HG03097 (cell line): ENCODE data around the gene LMF1.

Experiments used
- ATAC-seq: cut with Tn5 transposase; IDR thresholded peaks from one replicate; pipeline ENCODE4 v1.9.1; 2021; ENCODE audit not compliant: unreplicated experiment, low FRiP score

Gene LMF1

DNA sequence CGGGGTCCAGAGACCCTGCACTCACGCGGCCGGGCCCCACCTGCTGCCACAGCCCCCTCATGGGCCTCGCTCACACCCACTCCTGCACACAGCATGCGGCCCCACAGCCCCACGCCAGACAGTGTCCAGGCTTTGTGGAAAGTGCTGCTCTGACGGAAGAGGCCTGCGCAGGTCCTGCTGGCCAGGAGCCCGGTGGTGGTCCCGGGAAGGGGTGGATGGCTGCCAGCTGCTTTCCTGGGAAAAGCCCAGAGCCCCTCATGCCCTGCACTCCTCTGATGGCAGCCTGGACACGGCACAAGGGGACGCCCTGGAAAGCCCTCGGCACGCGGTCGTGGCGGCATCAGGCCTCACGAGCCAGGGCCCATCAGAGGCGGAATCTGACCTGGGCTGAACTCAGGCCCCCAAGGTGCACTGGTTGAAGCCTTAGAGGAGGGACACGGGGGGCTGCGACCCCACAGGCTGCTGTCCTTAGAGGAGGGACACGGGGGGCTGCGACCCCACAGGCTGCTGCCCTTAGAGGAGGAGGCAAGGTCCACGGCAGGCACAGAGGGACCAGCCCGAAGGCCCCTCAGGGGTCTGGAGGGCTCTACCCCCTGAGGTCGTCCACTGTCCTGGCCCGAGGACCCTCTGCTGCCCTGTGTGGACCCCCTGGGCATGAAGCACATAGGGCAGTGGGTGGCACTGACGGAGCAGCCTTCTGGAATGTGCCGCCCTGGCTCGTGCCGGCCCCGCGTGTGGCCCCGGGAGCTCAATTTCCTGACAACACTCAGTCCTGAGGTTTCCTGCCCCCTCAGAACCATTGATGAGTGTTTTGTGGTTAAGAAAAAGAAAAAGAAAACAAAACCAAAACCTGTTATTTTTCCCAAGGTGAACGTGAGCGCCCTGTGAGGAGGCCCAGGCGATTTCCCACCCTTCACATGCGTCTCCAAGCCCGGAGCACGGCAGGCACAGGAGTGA, 32.9 kb upstream of the LMF1 start:
- ATAC-seq: no peak

DNA sequence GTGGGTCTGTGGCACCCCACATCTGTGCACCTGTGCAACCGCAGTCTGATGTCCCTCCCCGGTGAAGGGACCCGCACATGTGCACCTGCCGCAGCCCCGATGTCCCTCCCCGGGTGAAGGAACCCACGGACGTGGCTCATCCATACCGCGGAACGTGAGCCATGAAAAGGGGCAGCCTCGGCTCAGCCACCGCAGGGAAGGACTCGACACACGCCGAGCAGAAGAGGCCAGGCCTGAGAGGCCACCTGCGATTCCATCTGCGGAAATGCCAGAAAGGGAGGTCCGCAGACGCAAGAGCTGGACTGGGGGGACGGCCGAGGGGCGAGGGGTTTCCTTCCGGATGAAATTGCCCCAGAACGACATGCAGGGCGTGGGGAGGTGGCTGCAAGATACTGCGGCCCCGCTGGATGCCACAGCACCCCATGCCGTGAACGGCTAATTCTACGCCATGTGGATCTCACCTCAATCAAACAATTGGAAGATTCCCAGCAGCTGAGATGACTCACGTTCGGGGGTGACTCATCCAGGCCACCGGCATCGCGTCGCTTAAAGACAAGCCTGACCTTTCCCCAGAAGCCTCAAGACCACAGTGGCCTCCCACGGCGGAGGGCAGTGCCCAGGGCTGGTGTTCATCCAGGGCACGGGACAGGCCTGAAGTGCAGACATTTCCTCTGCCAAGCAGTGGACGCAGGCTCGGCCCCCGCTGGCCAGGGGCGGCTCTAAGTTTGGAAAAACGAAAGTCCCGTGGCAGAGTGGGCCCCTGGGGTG, 31.8 kb upstream of the LMF1 start:
- no peak for ATAC-seq

DNA sequence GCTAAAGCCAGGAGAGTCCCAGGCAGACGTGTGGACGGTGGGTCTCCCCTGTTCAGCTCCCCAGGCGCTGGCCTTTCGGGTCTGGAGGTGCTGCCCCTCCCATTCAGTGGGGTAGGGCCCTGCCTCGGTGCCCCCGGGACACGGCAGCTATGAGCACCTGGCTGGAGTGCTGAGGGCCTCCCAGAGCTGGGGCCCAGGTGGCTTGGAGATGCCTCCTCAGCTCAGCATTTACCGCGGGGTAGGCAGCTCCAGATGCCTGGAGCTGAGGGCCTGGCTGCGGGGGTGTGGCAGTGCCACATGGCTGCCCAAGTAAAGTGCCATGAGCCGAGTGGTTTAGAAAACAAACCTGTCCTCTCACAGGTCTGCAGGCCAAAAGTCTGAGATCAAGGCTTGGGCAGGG, 30.3 kb upstream of the LMF1 start:
- ATAC-seq: no peak

DNA sequence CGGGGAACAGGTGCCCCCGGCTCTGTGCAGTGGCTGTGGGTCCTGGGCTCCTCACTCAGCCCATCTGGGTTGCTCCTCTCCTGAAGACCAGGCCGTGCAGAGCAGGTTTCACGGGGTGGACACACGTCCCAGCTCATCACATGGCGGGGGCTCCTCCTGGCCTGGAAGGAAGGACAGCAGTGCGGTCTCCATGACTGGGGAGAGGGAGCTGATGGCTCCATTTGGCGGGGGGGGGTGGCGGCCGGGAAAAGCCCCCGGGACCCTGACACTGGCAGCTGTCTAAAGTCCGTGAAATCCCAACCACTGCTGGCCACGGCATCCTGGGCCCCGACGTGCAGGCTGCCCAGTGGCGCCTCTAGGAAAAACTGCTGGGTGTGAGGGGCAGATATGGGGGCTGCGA, 29.8 kb upstream of the LMF1 start:
- ATAC-seq: no peak

DNA sequence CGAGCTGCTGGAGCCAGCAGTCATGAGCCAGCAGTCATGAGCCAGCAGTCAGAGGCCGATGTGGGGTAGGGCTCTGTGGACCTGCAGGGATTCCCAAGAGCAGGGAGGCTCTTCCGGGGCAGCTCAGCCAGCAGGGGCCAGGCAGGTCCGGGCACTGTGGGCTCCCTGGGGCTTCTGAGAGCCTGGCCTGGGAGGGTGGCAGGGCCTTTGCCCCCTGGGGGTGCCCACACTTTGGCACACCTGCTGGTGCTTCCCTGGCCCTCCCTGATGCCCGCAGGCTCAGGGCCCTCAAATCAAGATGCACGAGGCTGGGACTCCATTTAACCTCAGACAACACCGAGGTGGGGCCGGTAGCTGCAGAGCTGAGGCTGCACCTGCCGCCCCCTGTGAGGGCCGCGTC, 28.9 kb upstream of the LMF1 start:
- no peak for ATAC-seq

DNA sequence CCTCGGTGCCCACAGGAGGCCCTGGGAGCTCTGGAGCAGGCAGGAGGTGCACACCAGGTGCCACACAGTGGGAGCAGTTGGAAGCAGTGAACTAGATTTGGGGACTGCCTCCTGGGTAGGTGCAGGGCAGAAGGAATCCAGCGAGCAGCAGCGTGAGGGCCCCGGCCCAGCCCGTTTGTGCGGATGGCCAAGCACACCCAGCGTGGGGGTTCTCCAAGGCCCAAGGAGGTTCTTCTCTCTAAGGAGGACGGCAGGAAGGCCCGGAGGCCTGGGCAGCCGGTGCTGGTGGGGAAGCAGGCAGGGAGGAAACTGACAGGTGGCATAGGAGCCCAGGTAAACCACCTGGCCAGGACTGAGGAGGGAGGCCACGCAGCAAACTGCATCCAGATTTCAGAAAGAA, 27.8 kb upstream of the LMF1 start:
- ATAC-seq: no peak

DNA sequence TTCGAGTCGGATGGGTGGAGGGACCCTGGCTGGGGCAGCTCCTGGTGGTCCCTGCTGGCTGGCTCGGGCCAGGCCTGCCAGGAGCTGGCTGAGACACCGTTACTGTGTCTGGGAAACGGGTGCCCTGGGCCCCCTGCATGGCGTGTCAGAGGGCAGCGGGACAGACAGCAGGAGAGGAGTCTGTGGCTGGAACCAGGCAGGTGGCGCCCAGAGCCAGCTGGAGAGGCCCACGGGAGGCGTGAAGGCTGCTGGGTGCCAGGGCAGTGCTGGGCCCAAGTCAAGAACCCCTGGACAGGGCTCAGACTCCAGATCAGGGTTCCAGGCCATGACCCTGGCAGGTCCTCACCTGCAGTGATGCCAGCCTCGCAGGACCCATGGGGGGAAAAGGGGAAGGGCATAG, 27.4 kb upstream of the LMF1 start:
- ATAC-seq: no peak

DNA sequence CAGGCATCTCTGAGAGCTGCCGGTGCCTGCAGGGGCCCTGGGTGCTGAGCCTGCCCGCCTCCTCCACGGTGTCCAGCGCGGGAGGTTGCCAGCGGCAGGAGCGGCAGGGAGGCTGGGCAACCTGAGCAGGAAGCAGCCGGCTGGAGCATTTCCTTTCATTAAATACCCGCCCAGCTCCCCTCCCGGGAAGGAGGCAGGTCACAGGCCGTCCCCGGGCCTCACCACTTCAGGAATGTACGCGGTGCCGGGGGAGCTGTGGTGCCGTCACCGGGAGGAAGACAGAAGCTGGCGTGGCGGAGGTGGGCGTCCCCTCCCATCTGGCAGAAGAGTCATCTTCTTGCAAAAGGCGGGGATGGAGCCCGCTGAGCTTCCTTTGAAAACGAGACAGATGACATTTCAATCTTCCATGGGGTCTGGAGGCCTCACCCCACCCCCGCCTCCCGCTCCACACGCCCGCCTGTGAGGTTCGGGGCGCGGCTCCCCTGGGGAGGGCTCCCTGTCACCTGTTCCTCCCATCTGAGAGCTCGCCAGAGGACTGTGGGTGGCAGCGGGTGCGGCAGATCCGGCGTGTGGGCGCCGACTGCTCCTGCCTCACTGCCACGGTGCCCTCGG, 26.8 kb upstream of the LMF1 start:
- ATAC-seq: no peak

DNA sequence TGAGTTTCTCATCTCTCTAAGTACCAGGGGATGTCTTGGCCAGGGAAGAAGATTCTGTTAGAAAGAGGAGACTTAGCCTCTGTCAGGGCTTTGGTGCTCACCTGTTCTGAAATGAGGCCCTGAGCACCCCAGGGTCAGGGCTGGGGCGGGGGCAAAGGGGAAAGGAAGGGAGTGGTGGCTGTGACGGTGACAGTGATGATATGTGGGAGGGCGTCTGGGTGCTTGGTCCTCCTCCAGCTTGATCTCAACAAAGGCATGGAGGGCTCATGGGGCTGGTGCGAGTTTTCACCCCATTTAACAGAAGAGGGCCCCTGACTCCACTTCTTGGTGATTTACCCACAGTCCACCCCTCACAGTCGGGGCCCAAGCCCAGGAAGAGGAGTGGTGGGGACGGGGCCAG, 25.9 kb upstream of the LMF1 start:
- ATAC-seq: no peak

DNA sequence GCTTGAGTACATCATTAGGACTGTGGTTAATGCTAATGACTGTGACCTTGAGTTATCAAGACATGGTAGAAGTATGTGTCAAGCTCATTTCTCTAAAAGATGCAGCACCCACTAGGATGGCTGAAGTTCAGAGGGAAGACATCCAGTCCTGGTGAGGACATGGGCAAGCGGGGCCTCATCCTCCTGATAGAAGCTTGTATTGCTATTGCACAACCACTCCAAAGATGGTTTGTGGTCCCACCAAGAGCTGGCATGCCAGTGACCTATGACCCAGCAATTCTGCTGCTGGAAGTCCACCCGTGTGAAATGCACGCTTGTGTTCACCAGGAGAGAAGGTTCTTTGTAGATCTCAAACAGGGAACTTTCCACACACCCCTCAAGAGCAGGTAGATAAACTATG, 25.0 kb upstream of the LMF1 start:
- no peak for ATAC-seq

DNA sequence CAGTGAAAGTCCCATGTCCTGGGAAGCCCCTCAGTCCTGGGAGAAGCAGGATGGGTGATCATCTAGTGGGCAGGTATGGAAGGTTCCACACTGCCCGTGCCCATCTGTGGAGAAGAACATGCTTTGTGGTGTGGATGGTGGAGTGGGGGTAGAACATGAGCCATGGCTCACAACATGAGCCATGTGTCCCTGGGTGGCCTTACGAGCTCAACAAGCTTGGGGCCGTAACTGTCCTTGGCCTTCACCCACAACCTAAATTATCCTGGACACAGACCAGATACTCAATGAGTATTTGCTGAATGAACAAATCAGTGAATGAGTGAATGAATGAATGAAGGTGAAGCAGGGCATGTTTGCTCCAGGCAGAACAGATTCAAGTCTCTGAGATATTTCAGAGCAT, 24.3 kb upstream of the LMF1 start:
- no peak for ATAC-seq

DNA sequence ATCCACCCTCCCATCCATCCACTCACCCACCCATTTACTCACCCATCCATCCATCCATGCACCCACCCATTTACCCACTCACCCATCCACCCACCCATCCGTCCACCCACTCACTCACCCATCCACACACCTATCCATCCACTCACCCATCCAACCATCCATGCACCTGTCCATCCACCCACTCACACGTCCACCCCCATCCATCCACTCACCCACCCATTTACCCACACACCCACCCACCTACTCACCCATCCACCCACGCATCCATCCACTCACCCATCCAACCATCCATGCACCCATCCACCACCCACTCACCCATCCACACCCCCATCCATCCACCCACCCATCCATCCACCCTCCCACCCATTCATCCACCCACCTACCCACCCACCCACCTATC, 22.9 kb upstream of the LMF1 start:
- ATAC-seq: no peak

DNA sequence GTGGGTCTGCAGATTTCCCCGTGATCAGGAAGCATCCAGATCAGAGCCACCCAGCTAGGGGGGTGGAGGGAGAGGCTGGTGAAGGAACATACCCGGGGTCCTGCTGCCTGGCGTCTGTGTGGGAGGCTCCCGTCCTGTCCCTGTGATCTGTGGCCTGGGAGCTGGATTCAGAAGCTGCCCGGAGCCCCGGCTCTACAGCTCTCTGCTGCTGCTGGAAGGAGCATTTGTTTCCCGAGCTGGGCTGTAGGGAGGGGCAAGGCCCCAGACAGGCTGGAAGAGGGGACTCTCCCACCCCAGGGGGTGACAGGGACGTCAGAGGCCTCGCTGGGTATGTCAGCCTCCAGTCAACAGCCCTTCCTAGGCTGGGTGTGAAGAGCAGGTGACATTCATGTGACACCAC, 21.0 kb upstream of the LMF1 start:
- ATAC-seq: no peak

DNA sequence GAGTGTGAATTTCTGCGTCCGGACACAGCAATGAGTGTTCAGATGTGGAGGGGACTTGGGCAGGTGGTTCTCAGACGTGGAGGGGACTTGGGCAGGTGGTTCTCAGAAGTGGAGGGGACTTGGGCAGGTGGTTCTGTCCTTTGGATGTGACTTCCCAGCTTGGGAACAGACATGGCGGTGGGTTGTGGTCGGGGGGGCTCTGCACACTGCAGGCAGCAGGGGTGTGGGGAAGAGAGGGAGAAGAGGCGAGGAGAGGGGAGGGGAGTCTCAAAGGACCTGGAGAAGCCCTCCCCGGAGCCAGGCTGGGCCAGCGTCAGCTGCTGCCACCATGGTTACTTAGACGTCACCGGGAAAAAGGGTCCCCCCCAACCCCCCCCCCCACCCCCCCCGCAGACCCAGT, 20.6 kb upstream of the LMF1 start:
- no peak for ATAC-seq

DNA sequence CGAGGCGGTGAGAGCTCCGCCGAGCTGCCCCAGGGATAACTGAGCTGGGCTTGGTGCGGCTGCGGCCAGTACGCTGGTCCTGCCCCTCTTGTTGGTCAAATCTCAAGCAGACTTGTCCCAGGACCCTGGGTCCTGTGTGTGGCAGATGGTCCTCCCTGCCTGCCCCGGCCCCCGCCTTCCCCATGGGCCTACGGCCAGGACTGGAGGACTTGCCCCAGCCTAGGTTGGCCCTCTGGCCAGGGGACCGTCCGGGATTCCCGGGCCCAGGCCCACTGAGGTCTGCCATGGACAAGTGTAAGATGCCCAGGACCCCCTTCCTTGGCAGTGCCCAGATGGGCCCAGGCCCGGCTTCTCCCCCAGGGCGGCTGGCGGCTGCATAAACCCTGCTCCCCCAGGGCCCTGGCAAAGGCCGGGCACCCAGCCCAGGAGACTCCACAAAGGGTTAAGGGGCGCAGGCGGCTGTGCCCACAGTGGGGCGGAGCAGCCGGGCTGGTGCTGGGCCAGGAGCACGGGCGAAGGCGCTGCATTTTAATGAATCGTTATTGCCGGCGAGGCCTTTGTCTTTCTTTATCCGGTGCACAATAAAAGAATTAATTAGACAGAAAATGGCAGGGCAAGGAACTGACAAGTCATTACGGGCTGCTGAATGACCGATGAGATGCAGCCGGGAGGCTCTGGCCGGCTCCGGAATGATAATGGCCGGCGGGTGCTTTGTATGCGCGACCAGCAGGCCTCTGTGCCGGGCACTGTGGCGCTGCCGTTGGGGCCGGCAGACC, 19.9 kb upstream of the LMF1 start:
- ATAC-seq: no peak

DNA sequence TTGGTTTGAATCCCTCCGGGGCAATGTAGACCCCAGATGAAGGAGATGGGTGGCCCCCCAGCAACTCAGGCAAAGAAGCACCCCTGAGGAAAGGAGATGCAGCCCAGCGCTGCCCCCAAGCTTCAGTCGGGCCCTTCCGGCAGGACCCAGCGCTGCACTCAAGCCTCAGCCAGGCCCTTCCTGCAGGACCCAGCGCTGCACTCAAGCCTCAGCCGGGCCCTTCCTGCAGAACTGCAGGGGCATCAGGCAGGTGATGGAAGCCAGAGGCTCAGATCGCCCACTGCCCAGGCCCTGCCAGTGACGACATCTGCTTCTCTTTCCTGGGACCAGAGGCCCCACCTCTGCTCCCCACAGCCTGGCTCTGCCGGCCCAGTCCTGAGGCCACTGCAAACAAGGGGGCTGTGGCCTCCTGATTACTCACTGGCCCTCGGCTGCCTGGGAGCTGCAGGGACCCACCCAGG, 18.6 kb upstream of the LMF1 start:
- ATAC-seq: no peak

DNA sequence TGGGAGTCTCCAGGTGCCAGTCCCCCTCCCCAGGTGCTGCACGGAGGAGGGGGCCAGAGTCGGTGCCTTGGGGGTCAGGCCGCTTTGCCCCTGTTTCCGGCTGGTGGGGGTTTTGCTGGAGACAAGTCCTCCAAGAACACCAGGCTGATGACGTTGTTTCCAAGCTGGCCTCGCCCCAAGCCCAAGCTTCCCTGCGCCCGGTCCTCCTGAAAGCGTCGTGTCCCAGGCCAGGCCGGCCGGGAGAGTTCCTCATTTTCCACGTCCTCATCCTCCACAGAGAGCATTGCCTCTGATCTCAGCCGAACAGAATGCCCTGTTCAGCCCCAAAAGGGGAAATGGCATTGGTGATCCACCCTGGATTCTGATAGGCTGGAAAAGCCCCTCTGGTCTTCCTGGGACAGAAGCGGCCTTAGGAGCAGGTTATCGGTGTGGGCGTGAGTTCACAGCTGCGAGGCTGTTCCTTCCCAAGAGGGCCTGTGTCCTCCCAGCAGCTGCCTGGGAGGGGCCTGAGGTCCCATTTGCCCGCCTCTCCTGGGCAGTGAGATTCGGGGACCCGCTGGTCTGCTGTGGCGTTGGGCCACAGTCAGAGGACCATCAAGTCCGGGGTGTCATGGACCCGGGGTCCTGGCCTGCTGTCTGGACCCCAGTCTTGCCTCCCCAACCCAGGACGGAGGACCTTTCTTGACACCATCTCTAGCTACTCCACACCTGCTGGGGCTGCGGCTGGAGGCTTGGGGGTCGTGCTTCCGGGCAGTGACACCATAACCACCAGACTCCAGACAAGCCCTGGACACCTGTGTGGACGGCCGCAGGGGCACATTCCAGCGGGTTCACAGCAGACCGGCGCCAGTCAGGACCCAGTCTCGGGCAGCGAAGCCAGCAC, 17.9 kb upstream of the LMF1 start:
- ATAC-seq: no peak

DNA sequence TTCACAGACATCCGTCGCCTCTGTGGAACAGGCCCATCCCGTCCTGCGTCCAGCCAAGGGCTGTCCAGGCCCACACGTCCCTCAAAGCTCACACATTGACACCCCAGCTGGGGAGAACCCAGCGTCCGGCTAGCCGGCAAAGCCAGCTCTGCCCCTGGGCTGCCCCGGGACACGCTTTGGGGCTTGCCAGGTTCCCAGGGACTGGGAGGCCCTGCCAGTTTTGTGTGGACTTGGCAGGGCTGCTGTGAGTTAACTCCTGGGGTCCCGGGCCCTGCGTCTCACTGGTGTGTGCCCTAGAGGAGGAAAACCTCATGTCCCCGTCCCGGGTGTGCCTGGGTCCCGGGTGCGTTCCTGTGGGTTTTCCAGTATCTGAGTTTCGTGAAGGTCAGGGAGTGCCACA, 17.1 kb upstream of the LMF1 start:
- no peak for ATAC-seq

DNA sequence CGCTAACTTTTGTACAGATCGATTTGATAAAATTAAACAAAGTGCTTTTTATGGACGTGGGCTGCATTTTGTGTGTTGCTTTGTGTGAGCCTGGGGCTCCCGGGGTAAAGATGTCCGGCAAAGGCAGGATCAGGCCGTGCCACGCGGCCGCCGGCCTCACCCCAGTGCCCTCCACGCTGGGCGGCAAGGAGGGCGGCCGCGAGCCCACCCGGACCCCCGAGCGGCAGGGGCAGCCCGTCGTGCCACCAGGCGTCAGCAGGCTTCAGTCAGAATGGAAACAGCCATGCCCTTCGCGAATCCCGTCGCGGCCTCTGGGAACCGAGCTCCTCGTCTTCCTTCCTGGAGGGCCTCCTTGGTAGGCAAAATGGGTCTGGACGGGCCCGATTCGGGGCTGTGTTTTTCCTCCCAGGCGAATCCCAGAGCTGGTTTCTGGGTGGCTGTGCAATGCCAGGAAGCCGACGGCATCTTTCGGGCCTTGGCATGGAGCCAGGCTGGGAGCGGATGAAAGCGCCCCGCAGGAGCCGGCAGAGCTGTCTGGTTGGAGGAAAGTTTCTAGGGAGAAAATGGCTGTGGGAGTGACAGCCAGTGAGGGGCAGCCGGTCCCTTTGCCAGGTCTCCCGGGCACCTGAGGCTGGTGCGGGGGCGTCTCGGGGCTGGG, 16.3 kb upstream of the LMF1 start:
- ATAC-seq: no peak
